OCI-M2 (cell line): ENCODE results near the gene HIVEP3.

Experiments used
- DNase-seq: peaks from one replicate; lab custom pipeline; 2025; ENCODE audit not compliant: unreplicated experiment; lab: John Stamatoyannopoulos, UW

Gene HIVEP3

DNA sequence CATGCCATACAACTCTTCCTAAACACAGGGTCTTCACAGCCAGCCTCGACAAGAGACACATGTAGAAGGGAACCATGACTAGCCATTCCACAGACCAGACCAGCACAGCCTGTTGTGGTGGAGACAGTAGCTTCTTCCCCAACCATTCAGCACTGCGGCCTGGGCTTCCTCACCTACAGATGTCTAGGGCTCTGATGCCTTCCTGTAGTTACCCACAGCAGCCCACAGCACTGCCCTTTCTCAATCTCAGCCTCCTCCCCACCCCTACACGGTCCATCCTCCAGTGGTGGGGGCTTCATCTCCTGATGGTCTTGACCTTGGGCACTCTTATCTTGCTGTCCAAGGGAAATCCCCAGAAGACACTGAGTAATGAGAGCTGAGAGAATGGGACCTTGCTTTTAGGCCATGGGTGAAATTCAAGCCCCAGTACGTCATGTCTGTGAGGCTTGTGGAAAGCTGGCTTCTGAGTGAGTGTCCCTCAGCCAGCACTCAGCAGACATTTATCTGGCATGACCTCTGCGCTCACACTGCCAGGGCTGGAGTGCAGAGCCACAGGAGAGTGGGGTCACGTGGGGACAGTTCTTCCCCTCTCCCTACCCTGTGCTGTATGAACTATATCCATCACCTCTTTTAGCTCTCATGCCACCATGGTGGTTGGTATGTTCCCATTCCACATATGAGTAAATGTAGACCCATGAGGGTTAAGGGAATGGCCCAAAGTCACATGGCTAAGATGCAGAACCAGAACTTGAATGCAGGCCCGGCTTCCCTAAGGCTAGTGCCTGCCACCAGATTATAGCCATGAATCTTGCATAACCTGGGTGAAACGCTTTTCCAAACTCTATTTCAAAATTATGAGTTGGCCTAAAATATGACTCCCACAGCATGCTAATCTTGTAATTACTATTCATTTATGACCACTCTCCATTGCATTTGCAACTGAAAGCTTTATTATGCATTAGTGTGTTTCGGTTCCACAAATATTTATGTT, 104.7 kb downstream of the HIVEP3 start:
- no peak for DNase-seq

DNA sequence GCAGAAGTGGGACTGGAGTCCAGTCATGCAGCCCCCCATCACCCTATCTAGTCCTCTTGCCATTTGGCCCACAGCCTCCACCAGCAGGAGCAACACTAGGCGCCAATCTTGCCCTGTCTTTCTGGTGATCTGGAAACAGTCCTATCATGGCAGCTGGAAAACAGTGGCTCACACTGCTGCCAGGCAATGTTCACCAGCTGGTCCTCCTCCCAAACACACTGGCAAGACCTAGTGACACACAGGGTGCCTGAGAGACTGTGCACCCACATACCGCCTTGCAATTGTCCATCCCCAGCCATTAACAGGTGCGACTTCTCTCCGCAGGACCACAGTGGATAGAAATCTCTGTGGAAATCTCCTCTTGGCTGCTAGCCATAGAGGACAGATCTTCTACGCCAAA, 105.5 kb downstream of the HIVEP3 start:
- no peak for DNase-seq

DNA sequence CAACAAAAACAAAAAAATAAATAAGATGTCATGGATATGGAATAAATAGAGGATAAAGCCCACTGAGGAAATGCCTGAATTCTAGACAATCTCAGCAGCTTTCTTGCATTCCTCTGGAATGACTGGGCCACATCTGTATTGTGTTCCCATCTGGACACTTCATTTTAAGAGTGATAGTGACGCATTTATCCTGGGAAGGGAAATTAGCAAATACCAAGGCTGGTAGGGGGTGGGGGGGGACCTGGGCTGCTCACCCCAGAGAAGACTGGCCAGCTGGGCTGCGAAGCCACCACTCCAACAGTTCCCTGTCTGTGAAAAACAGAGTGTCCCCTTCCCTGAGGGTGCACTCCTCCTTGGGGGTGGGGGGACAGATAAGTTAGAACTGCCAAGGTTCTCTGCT, 106.3 kb downstream of the HIVEP3 start:
- DNase-seq, result no peak

DNA sequence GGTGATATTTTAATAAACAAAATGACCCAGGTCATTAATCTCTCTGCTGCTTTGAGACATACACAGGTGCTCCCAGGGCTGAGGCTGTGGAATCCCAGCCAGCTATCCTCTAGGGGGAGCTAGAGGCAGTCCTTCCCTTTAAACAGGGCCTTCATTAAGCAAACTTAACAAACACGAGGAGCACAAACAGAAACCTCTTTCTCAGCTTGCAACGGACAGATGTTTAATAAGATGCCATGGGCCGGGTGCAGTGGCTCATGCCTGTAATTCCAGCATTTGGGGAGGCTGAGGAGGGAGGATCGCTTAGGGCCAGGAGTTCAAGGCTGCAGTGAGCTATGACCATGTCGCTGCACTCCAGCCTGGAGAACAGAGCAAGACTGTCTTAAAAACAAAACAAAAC, 106.7 kb downstream of the HIVEP3 start:
- no peak for DNase-seq

DNA sequence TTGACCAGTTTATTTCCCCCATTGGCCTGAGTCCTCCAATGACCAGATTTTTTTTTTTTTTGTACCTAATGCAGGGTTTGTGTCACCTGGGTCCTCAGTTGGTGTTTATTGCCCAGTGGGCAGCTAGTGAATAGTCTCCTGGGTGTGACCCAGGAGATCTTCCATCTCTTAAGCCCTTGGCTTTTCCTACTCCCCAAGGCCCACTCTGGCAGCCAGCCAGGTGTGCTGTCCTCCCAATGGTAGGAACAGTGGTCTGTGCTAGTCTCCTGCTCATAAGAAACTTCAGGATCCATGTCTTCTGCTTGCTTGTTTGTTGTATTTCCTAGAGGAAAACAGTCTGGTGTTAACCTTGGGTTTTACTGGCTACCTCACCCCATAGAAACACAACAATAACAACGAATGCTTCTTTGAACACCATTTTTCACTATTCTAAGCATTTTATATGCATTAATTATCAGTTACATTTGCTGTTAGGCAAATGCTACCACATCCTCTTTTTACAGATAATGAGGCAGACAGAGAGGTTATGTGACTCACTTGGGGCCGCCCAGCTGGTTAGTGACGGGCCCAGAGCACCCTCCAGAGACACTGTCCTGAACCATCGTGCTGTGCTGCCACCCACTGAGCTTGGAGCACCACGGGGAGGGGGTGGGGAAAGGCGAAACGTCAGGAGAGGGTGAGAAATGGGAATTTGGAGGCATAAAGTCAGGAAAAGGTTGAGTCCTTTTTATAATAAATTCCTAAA, 107.5 kb downstream of the HIVEP3 start:
- DNase-seq, result no peak

DNA sequence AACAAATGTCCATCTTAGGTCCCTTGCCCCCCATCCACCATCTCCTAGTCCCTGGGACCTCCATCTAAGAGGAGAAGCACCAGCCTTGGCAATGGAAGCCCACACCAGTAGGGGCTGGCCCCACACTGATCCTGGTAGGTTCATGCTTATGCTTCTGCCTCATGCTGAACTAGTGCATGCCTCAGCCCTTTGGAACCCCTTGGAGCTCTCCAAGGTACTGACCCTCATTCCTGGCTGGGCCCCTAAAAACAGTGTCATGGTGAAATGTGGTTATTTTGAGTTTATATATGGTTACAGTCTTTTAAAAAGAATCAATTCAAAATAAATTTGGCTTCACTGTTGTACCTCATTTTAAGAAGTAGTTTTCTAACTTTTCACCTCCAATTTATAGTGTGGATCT, 108.3 kb downstream of the HIVEP3 start:
- DNase-seq, result no peak

DNA sequence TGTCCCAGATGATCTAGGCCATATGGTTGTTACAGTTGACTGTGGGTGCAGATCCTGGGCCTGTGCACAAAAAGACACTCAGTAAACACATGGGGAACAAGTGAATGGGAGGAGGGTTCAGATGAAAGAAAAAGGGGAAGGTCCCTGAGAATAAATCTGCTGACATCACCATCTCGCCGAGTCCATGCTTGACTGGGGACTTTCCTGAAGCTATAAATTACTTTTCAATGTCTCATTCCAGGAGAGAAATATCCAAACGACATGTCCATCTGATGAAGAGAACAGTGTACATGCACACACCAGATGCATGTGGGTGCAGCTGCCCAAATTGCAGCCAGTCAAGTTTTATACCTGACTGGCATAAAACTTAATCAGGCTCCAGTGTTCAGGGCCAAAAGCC, 109.0 kb downstream of the HIVEP3 start:
- no peak for DNase-seq

DNA sequence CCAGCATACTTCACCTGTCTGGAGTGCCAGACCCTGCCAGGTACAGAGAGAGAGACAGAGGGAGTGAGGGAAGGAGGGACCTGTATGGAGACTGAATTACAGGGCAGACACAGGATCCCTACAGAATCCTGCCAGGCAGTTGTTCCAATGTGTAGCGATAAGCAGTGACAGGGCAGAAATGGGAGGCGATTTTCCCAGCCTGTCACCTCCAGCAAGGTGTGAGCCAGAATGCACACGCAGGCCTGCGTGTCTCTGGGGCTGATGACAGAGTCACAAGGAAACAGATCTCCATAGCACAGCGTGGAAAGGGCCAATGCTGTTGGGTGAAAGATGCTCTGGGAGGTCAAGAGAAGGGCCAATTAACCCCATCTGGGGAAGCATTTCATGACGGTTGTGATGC, 111.3 kb downstream of the HIVEP3 start:
- no peak for DNase-seq

DNA sequence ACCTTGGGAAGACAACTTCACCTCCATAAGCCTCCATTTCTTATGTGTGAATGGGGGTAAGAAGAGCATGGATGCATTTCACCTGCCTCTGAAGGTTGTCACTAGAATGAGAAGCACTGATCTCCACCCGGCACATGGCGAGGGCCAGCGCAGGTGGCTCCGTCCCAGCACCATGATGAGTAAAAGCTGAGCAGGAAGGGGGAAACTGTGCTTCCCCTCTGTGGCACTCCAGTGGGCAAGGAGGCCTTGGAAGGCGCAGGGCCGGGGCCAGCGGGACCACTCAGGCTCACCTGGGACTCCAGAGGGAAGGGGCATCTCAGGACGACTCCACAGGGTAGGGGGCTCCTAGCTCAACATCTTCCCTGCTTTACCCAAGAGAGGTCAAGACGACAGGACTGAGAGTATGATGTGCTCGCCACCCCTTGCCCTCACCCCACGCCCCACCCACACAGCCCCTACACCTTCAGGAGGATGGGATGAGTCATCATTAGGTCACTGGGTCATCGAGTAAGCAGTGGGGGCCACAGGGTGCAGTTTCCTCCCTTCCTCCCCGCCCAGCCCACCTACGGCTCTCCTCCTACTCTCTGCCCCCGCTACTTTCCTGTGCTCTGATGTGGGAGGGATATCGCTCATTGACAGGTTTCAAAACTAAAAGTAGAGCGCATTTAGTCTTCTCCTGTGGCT, 112.1 kb downstream of the HIVEP3 start:
- DNase-seq, result no peak

DNA sequence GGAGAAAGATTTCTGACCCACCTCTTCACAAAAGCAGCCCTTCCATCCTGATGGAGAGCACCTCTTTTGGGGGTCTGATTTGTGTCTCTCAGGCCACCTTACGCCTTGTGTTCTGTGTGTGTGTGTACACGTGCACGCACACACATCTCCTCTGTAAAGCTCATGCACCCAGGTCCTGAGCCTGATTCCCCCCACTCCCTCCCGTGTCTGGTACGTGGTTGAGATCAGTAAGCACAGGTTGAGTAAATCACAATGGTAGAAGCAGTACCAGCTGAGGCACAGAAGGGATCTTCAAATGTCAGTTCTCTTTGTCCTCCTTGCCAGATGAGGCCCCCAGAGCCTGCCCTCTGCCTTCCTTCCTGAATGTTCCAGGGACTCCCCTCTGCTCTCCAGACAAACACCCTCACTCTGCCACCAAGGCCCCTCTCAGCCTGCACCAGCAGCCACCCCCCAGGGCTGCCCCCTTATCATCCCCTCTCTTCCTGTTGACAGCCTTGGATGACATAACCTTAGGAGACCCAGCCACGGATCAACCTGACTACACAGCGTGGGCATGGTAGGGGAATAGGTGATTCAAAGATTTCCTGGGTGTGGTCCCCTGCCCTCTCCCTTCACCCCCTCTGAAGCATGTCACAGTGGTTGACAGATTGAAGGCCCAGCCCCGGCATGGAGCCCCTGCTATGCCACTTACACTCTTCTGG, 112.8 kb downstream of the HIVEP3 start:
- DNase-seq, result no peak

DNA sequence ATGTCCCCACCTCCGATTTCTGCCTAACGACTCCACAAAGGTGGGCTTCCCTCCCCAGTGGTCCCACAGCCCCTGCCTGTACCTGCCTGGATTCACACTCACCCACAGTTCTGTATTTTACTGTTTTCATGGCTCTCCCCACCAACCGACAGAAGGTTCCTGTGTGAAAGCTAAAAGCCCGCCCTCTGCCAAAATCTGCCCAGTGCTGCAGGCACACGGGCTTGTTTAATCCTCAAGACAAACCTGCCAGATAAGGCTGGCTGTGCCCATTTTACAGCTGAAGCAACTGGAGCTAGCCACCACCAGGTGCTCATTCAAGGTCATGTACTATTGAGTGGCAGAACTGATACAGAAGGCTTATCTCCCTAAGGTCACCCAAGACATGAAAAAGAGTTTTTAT, 114.5 kb downstream of the HIVEP3 start:
- DNase-seq, result no peak

DNA sequence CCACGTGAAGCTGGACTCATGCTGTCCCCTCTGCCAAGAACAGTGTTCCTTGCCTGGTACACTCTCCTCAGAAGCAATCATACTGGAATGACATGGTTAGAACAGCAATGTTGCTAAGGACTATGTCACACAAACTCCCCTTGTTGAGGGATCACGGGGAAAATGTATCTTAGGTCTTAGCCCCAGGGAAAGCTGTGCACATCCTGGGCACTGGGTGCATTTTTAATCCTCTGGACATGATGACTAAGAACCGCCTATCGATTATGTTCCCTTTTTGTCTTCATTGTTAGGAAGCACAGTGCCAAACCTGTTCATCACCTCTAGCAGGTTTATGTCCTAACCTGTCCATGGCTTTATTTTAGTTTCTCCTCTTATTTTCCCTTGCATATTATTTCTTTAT, 115.1 kb downstream of the HIVEP3 start:
- DNase-seq, result no peak

DNA sequence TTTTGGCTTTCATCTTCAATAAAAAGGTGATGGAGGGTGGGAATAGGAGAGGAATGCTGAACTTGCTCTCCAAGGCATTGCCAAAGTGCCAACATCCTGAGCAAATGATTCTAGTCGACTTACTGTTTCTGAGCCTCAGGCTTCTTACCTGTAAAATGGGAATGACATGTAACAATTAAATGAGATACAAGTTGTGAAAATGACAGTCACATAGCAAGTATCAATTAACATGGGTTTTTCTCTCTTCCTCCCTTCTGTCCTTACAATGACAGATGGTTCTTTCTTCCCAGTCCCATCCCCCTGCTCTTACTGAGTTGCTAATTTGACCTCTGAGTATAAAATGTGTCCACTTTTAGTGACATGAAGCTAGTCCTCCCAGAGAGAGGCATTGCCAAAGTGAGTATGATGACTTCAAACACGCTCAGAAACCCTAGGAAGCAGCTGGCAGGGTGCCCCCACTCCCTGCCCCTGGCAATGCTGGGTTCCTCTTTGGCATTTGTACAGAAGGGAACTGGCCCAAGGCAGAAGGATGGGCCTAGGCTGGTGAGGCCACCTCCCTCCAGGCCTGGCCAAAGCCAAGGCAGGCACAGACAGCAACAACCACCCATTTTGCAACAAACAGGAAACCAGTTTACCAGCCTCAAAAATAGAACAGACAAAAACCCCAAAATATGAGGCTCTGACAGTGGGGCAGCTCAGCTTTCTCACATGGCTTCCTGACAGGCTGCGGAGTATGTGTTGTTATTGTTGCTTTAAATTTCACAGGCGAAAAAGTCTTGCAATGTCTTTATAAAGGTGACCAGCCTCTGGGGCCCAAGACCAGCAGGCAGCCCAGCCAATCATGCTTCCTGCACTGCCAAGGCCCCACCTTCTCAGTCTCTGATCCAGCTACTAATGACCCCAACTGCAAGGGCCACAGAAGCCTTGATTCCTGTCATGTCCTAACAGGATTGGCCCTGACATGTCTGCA, 115.9 kb downstream of the HIVEP3 start:
- no peak for DNase-seq

DNA sequence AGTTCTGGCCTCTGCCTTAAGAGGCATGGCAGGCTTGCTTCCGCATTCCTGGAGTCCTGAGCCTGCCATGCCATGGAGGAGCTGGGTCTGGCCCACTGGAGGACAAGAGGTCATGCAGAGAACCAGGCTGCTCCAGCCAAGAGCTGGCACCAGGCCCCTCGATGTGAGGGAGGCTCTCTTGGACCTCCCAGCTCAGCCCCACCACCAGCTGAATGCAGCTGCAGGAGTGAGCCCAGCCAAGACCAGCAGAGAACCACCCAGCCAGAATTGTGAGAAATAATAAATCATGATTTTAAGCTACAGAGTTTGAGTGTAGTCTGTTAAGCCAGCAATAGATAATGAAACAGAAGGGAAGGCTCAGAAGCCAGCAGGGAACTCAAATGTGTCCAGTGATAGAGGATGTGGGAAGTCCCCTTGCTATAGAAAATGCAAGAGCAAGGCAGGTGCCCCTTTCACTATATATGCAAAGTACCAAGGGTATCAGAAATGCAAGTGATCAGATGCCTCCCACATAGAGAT, 118.4 kb downstream of the HIVEP3 start:
- DNase-seq, result no peak

DNA sequence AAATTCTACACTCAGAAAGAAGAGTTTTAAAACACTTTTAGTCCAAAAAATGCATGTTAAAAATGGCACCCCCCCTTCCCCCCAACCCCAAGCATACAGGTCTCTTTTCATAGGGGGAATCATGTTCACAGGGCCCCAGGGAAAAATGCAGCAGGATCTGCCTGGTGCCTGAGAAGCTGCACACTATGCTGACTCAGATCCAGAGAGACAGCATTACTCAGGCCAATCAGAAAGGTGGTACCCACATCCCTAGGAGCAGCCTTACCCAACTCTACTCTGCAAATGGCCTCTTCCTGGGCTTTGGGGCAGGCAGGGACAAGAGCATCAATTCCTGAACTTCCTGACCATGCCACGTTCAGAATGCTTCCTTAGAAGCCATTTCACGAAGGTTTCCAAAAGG, 119.0 kb downstream of the HIVEP3 start:
- no peak for DNase-seq

DNA sequence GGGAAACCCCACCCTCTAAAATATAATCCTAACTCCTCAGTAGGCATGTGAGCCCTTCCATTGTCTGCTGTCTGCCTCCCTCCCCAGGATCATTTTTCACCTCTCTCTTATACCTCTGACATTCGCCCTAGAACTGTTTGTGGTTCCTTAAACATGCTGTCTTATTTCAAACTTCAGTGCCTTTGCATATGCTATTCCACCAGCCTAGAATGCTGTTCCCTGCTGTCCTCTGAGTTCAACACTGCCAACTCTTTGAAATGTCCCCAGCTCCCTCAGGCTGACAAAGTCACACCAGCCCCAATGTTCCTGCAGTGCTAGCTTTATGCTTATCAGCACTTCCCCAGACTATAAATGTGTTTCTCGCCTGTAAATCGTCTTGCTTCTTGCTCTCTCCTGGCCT, 119.5 kb downstream of the HIVEP3 start:
- no peak for DNase-seq

DNA sequence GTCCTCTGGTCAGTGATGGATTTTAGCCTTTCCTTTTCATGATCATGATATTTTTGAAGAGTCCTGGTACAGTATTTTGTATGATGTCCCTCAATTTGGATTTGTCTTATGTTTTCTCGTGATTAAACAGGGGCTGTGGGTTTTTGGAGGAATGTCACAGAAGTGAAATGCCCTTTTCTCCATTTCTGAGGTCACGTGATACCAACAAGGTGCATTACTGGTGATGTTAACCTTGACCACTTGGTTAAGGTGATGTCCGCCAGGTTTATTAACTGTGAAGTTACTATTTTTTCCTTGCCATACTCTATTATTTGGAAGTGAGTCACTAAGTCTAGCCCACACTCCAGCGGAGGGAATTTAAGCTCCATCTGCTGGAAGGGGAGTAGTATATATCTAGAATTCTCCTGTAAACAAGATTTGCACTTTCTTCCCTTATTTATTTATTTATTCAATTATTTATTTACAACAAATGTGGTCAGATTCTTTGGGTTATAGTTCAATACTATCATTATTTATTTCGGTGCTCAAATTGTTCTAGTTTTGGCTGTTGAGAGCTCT, 123.4 kb downstream of the HIVEP3 start:
- DNase-seq, result no peak

DNA sequence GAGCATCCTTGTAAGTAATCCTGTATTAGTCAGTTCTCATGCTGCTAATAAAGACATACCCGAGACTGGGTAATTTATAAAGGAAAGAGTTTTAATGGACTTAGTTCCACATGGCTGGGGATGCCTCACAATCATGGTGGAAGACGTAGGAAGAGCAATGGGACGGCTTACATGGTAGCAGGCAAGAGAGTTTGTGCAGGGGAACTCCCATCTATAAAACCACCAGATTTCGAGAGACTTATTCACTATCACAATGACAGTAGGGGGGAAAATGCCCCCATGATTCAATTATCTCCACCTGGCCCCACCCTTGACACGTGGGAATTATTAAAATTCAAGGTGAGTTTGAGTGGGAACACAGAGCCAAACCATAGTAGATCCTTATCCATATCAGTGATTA, 124.7 kb downstream of the HIVEP3 start:
- DNase-seq, result no peak

DNA sequence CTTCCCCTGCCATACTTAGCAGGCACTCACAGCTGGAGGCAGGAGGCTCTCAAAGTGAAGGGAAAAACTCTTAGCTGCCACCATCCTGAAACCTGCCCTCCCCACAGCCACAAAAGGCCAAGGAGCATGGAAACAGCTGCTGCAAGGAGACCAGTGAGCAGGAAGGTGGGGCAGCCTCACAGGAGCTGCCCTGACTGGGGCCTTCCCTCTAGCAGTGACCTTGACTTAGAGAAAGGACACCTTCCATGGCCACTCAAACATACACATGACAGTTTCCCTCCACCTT, 126.3 kb downstream of the HIVEP3 start:
- no peak for DNase-seq
